HG03060 (cell line): ENCODE data around the gene HPSE2.

Experiments used
- ATAC-seq: cut with Tn5 transposase; IDR thresholded peaks from one replicate; pipeline ENCODE4 v1.9.1; 2021; ENCODE audit warnings: low read depth, moderate number of reproducible peaks; ENCODE audit not compliant: unreplicated experiment

Gene HPSE2

GRCh38 chr10:98636921-98637329, 598.7 kb downstream of the HPSE2 start:
- ATAC-seq: no peak

- ATAC-seq: no peak
Measured at GRCh38 chr10:98632456-98633150, 603.0 kb downstream of the HPSE2 start.

- ATAC-seq: no peak
Measured at GRCh38 chr10:98628206-98628605, 607.4 kb downstream of the HPSE2 start.

- no peak for ATAC-seq
Measured at GRCh38 chr10:98627711-98628110, 607.9 kb downstream of the HPSE2 start.

GRCh38 chr10:98624963-98625362, 610.7 kb downstream of the HPSE2 start:
- no peak for ATAC-seq

- ATAC-seq: no peak
Measured at GRCh38 chr10:98623176-98623575, 612.5 kb downstream of the HPSE2 start.

- ATAC-seq: no peak
Measured at GRCh38 chr10:98621630-98622029, 614.0 kb downstream of the HPSE2 start.

GRCh38 chr10:98620503-98620902, 615.1 kb downstream of the HPSE2 start:
- ATAC-seq: no peak

- no peak for ATAC-seq
Measured at GRCh38 chr10:98619446-98619845, 616.2 kb downstream of the HPSE2 start.

- ATAC-seq: no peak
Measured at GRCh38 chr10:98617906-98618520, 617.6 kb downstream of the HPSE2 start.

GRCh38 chr10:98613446-98613845, 622.2 kb downstream of the HPSE2 start:
- ATAC-seq: no peak

GRCh38 chr10:98611436-98611835, 624.2 kb downstream of the HPSE2 start:
- ATAC-seq: no peak

GRCh38 chr10:98610836-98611235, 624.8 kb downstream of the HPSE2 start:
- no peak for ATAC-seq

GRCh38 chr10:98610301-98610700, 625.4 kb downstream of the HPSE2 start:
- ATAC-seq: no peak

- ATAC-seq: no peak
Measured at GRCh38 chr10:98609265-98609664, 626.4 kb downstream of the HPSE2 start.

GRCh38 chr10:98608411-98608810, 627.2 kb downstream of the HPSE2 start:
- ATAC-seq: no peak

GRCh38 chr10:98602224-98602623, 633.4 kb downstream of the HPSE2 start:
- ATAC-seq: no peak

- no peak for ATAC-seq
Measured at GRCh38 chr10:98599032-98599610, 636.5 kb downstream of the HPSE2 start.

GRCh38 chr10:98596404-98596803, 639.2 kb downstream of the HPSE2 start:
- no peak for ATAC-seq

GRCh38 chr10:98589691-98590090, 646.0 kb downstream of the HPSE2 start:
- no peak for ATAC-seq

- ATAC-seq: no peak
Measured at GRCh38 chr10:98589007-98589406, 646.6 kb downstream of the HPSE2 start.
